GM18526 (cell line): Measurements from ENCODE around the gene TSNAXIP1.

Experiments used
- POLR2A ChIP-seq: IDR thresholded peaks from 3 replicates; pipeline ENCODE4 v1.6.1; 2011; ENCODE audit not compliant: insufficient read length; ENCODE audit errors: extremely low read depth

The TSNAXIP1 gene

GRCh38 chr16:67806428-67807147, at the start of gene TSNAXIP1, which contains the start of gene RANBP10:
TSS of gene TSNAXIP1 (plus strand) at chr16:67806889. CDS start at chr16:67807150, 261 bp downstream.
TSS of gene RANBP10 (minus strand) at chr16:67806560. CDS start at chr16:67806536, 24 bp downstream.
- TF ChIP-seq POLR2A: peak; percentile 90

- no peak for TF ChIP-seq POLR2A
These were observed 48.7 kb upstream of the TSNAXIP1 start for GRCh38 chr16:67758006-67758405.

GRCh38 chr16:67758966-67759365, 47.7 kb upstream of the TSNAXIP1 start:
- TF ChIP-seq POLR2A: no peak

GRCh38 chr16:67760206-67760955, 46.3 kb upstream of the TSNAXIP1 start:
- TF ChIP-seq POLR2A: no peak

GRCh38 chr16:67760956-67761230, 45.8 kb upstream of the TSNAXIP1 start:
- TF ChIP-seq POLR2A: no peak

GRCh38 chr16:67761924-67762323, 44.8 kb upstream of the TSNAXIP1 start:
- TF ChIP-seq POLR2A: no peak

GRCh38 chr16:67762385-67762784, 44.3 kb upstream of the TSNAXIP1 start:
- no peak for TF ChIP-seq POLR2A

- TF ChIP-seq POLR2A: no peak
These were observed 43.6 kb upstream of the TSNAXIP1 start for GRCh38 chr16:67763066-67763465.

- no peak for TF ChIP-seq POLR2A
These were observed 42.5 kb upstream of the TSNAXIP1 start for GRCh38 chr16:67764158-67764667.

- no peak for TF ChIP-seq POLR2A
These were observed 40.4 kb upstream of the TSNAXIP1 start for GRCh38 chr16:67766291-67766690.

GRCh38 chr16:67767953-67768352, 38.7 kb upstream of the TSNAXIP1 start:
- TF ChIP-seq POLR2A: no peak

GRCh38 chr16:67770346-67770991, 36.2 kb upstream of the TSNAXIP1 start:
- TF ChIP-seq POLR2A: no peak

GRCh38 chr16:67773099-67773498, 33.6 kb upstream of the TSNAXIP1 start:
- no peak for TF ChIP-seq POLR2A

GRCh38 chr16:67773569-67774456, 32.9 kb upstream of the TSNAXIP1 start:
- TF ChIP-seq POLR2A: no peak

- no peak for TF ChIP-seq POLR2A
These were observed 32.2 kb upstream of the TSNAXIP1 start for GRCh38 chr16:67774457-67774853.
